Gastroesophageal sphincter (tissue), 4 donors: Measurements from ENCODE around the gene USP37. TPM values are rescaled to one million over a fixed set of nuclear protein-coding genes. Genes with fewer than 3 reads are reported as not detected.

Source experiments
- ATAC-seq: fragments of 150-250 bp; one replicate; pipeline ENCODE4 v1.9.1; 2016; ENCODE audit warnings: mild to moderate bottlenecking, moderate library complexity
- H3K27ac ChIP-seq, 4 donors: fragments of 200-600 bp; sonication (generic) in 3 of 4; 1 replicate in 3 of 4; 2 replicates in 1 of 4; pipeline ENCODE4 v1.5.1; 2016 to 2019
- H3K27me3 ChIP-seq: fragments of 200-600 bp; sonication (generic); one replicate; pipeline ENCODE4 v1.5.1; 2019
- H3K36me3 ChIP-seq, 2 donors: fragments of 200-600 bp; sonication (generic); one replicate each; pipeline ENCODE4 v1.5.1; 2019; ENCODE audit warnings: control low read depth in 1 of 2
- H3K4me1 ChIP-seq, 3 donors: fragments of 200-600 bp; sonication (generic); 1 replicate in 2 of 3; 2 replicates in 1 of 3; pipeline ENCODE4 v1.5.1; 2016 to 2019; ENCODE audit warnings: control low read depth in 2 of 3
- H3K4me3 ChIP-seq, 2 donors: fragments of 200-600 bp; sonication (generic); one replicate each; pipeline ENCODE4 v1.5.1; 2019; ENCODE audit warnings: mild to moderate bottlenecking in 1 of 2, moderate library complexity in 1 of 2
- H3K9me3 ChIP-seq, 3 donors: fragments of 200-600 bp; sonication (generic); one replicate each; pipeline ENCODE4 v1.5.1; 2017 to 2019; ENCODE audit warnings: control low read depth in 2 of 3
- CTCF ChIP-seq, 4 experiments: fragments of 200-600 bp in 2 of 4; fragments of 450-650 bp in 2 of 4; sonication (generic) in 1 of 4; IDR thresholded peaks; one replicate each; pipeline ENCODE4 v1.5.1; 2017 to 2019; ENCODE audit warnings: antibody characterized with exemption in 4 of 4, mild to moderate bottlenecking in 2 of 4, moderate library complexity in 2 of 4
- EP300 ChIP-seq: sonication (generic); formaldehyde crosslinking; IDR thresholded peaks from one replicate; pipeline ENCODE4 v1.6.1; 2017; ENCODE audit warnings: antibody characterized with exemption, mild to moderate bottlenecking
- POLR2A ChIP-seq, 2 donors: fragments of 450-650 bp; IDR thresholded peaks; one replicate each; pipeline ENCODE4 v1.6.1; 2017; ENCODE audit warnings: antibody characterized with exemption in 2 of 2, mild to moderate bottlenecking in 2 of 2, moderate library complexity in 1 of 2
- POLR2AphosphoS5 ChIP-seq: sonication (generic); formaldehyde crosslinking; IDR thresholded peaks from one replicate; pipeline ENCODE4 v1.6.1; 2017; ENCODE audit warnings: antibody characterized with exemption
- WGBS, 2 donors: methylation state at CpG; one replicate each; pipeline ENCODE4 v1.1.5; 2018; ENCODE audit warnings: low coverage in 1 of 2; 5-methylcytosine and 5-hydroxymethylcytosine counted together
- total RNA-seq, 4 donors: library from RNA; depleted of rRNA; stranded (reverse); fragments of >200 nt; gene quantifications; one replicate each; pipeline ENCODE4 v1.1.0, GENCODE V29; 2016

The USP37 gene
- total RNA-seq, 4 donors from 2014 or later: 8.3 to 17.4 (median 9.0) TPM

GRCh38 chr2:218605432-218605831 lies 37.3 kb upstream of the USP37 start:
- WGBS, 2 donors: 53 to 75% methylated on average over 2 of the region's 2 CpGs
- no peak for ATAC-seq
- H3K4me1 ChIP-seq: peaks cover 0 to 42% (median 14%) of the 10 kb centered on the region in 3 donors
- H3K27ac ChIP-seq: no peak overlapping the region
- no peaks in the 10 kb centered on the region for H3K36me3 ChIP-seq
- no peak overlapping the region for H3K4me3 ChIP-seq
- no peaks in the 10 kb centered on the region for H3K9me3 ChIP-seq
- TF ChIP-seq POLR2AphosphoS5 (no peak), CTCF (IDR thresholded peaks at IDR 0.05) (no peak), EP300 (no peak), POLR2A (IDR thresholded peaks at IDR 0.05) (no peak)
- no peaks in the 10 kb centered on the region for H3K27me3 ChIP-seq

GRCh38 chr2:218585541-218585940 lies 17.4 kb upstream of the USP37 start:
- H3K9me3 ChIP-seq: no peaks in the 10 kb centered on the region
- H3K36me3 ChIP-seq: peaks cover 0 to 97% of the 10 kb centered on the region in 2 donors
- 91 to 100% methylated on average over 1 of the region's 1 CpG for WGBS, 2 donors
- no peak for ATAC-seq
- TF ChIP-seq EP300 (no peak), POLR2A (IDR thresholded peaks at IDR 0.05) (no peak), POLR2AphosphoS5 (no peak), CTCF (IDR thresholded peaks at IDR 0.05) (no peak)
- no peak overlapping the region for H3K4me3 ChIP-seq
- no peak overlapping the region for H3K27ac ChIP-seq
- no peaks in the 10 kb centered on the region for H3K4me1 ChIP-seq
- H3K27me3 ChIP-seq: no peaks in the 10 kb centered on the region

- no peaks in the 10 kb centered on the region for H3K27me3 ChIP-seq
- H3K4me3 ChIP-seq: no peak overlapping the region
- TF ChIP-seq EP300 (no peak), CTCF (IDR thresholded peaks at IDR 0.05) (peak in 1 of 4 experiments; percentile 14), POLR2A (IDR thresholded peaks at IDR 0.05) (no peak)
- H3K27ac ChIP-seq: no peak overlapping the region
- H3K9me3 ChIP-seq: no peaks in the 10 kb centered on the region
- no peak for ATAC-seq
- WGBS, 2 donors: 94% methylated on average over 5 to 6 of the region's 6 CpGs
- peaks cover 0 to 86% of the 10 kb centered on the region in 2 donors for H3K36me3 ChIP-seq
- peaks cover 0 to 7% (median 0%) of the 10 kb centered on the region in 3 donors for H3K4me1 ChIP-seq
These were observed 16.1 kb upstream of the USP37 start for GRCh38 chr2:218583983-218584850.

GRCh38 chr2:218582076-218582475 lies 13.9 kb upstream of the USP37 start:
- H3K27ac ChIP-seq: no peak overlapping the region
- no peak for TF ChIP-seq EP300
- no peak for TF ChIP-seq CTCF (IDR thresholded peaks at IDR 0.05)
- TF ChIP-seq POLR2A (IDR thresholded peaks at IDR 0.05): no peak
- no peak for TF ChIP-seq POLR2AphosphoS5
- no peaks in the 10 kb centered on the region for H3K9me3 ChIP-seq
- peaks cover 0 to 67% of the 10 kb centered on the region in 2 donors for H3K36me3 ChIP-seq
- H3K4me3 ChIP-seq: no peak overlapping the region
- H3K27me3 ChIP-seq: no peaks in the 10 kb centered on the region
- no peak for ATAC-seq
- H3K4me1 ChIP-seq: peaks cover 0 to 22% (median 0%) of the 10 kb centered on the region in 3 donors
- WGBS, 2 donors: 87 to 94% methylated on average over 7 of the region's 7 CpGs
